GM18870 (cell line): ENCODE data around the gene C1GALT1.
"Not testable (repeated sequence)": the region's sequence is repeated elsewhere in the genome, so short reads cannot be mapped to it uniquely, and the experiment has no call there.

ENCODE experiments used
- ATAC-seq: cut with Tn5 transposase; IDR thresholded peaks from one replicate; pipeline ENCODE4 v1.9.1; 2021; ENCODE audit warnings: moderate library complexity; ENCODE audit not compliant: unreplicated experiment

The C1GALT1 gene

GRCh38 chr7:7231865-7232264 lies 49.5 kb downstream of the C1GALT1 start:
- no peak for ATAC-seq

GRCh38 chr7:7235347-7235746 lies 53.0 kb downstream of the C1GALT1 start:
- ATAC-seq = no peak

DNA sequence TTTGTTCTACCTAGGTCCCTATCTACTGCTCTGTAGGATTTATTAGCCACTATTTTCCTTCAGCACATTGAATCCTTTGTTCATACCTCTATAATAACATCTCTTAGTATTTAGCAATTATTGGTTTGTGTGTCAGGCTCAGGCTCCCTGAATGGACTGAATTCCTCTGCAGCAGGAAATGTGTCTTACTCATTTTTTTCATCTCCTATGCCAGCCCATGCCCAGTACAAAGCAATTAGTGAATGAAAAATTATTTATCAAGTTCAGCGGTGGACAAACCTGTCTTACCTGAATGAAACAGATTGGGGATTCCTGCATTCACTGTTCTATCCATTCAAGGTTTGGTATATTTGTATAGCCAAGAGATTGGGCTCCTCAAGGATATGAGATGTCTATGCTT lies 53.7 kb downstream of the C1GALT1 start:
- ATAC-seq = no peak

DNA sequence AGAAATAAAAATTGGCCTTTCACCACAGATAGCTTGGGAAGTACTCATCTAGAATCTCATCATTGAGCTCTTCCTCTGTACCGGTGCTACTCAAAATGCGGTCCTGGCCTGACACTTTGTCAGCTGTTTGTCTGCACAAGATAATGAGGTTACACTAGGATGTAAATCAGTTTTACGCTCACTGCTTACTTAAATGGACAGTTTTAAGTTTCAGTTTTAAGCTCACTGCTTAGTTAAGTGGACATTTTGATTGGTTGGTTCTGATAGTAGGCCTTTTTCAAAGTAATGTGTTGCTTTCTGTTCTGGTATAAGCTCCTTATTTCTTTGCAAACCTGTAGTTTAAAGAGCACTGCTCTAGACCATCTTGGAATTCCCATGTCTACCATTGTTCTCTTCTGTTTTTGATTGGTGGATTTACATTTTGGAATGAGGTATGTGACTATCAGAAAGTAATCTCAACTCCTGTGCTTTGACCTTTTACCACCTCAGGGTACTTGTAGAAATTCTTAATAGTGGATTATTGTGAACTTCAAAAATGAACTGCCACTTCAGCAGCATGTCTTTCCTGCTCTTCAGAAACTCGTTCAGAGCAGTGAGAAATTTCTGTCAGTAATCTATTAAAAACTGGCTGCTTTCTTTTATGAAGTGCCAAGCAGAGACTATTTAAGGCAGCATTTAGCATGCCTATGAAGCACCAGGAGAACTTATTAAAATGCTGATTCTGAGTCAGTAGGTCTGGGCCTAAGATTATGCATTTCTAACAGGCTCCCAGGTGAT lies 55.0 kb downstream of the C1GALT1 start:
- ATAC-seq = no peak

DNA sequence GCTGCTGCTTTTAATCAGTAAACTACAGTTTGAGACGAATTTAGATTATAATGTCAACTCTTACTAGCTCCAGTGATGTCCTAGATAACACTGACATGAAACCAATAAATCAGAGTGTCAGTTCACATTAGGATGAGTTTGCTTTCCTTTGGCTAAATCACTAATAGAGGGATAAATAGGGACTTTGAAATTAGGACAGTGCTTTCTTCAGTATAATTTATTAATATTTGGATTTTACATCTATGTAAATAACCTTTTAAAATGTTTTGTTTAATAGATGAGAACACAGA lies 55.6 kb downstream of the C1GALT1 start:
- no peak for ATAC-seq

- ATAC-seq = no peak
Observed at GRCh38 chr7:7239346-7239745, 57.0 kb downstream of the C1GALT1 start.

DNA sequence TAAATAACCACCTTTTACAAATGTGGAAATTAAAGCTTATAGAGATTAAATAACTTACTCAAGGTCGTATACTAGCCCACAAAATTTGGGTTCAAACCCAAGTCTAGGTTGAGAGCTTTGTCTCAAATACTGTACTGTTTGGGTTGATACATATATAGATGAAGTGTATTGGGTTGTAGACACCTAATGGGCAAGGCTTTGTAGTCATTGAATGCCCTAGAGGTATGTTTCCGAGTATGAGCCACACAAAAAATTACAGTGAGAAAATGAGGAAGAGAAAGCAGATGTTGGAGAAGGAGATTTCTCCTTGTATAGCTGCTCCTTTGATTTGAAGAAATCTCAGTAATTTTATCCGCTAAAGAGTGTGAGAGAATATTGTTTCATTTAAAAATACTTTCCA lies 60.6 kb downstream of the C1GALT1 start:
- no peak for ATAC-seq

- not testable (repeated sequence) for ATAC-seq
Observed at GRCh38 chr7:7245233-7245632, 62.9 kb downstream of the C1GALT1 start.

DNA sequence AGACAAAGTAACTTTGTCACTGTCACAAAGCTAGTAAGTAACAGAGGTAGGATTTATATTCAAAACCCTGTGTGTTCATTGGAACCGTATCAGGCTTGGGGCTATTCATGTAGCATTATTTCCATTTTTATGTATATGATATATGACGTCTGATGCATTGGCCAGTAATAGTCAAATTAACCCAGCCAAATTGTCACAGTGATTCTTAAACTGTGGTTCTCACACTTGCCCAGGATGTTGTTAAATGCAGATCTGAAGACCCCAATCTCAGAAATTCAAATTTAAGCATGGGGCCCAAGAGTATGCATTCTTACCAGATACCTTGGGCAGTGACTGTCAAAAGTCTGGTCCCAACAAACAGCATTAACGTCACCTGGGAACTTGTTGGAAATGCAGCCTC lies 63.9 kb downstream of the C1GALT1 start:
- ATAC-seq = no peak

DNA sequence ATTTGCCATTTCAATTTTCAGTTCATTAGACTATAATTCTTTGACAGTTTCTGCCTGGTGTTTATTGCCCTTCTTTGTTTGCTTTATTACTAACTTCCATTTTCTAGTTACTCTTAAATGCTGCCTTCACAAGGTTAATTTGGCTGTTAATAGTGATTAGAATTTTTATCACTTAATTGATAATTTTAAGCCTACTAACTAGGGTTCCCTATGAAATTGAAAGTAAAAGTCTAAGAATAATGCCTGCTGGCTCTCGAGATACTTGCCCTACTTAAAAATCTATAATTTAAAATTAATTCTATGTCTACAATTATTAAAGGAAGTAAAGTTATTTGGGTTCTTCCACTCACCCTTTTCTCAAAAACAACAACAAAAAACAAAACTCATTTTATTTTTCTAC lies 65.3 kb downstream of the C1GALT1 start:
- ATAC-seq = no peak

GRCh38 chr7:7249814-7250213 lies 67.5 kb downstream of the C1GALT1 start:
- no peak for ATAC-seq

- peak; percentile 86 for ATAC-seq
Observed at GRCh38 chr7:7251742-7252141, 69.4 kb downstream of the C1GALT1 start.

DNA sequence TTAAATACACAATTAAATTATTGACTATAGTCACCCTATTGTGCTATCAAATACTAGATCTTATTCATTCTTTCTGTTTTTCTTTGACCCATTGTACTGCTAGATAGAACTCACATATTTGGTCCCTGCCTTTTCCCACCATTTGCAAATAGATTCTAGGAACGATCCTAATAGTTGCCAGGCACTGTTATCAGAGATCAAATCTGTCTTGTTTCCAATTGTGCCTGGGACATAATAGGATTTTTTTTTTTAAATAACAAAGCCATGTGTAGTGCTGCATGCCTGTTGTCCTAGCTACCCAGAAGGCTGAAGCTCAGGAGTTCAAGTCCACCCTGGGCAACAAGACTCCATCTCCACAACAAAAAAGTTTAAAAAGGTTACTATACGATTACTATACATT lies 72.0 kb downstream of the C1GALT1 start:
- ATAC-seq = no peak

DNA sequence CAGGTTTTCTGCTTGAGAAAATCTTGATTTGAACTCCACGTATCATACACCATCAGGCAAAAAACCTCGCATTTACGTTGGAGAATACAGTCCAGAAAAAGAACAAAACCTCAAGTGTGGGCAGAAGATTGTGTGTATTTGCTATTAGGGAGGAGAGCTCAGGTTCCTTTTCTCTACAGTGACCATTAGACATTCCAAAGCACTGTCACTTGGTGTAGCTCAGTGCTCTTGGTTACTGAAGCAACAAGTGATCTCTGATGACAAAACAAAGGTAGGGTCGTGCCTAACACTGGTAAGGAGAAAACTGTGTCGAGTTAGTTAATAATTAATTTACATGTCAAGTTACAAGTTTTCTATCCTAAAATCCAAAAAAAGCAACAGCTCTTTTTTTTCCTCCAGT lies 72.6 kb downstream of the C1GALT1 start:
- no peak for ATAC-seq

DNA sequence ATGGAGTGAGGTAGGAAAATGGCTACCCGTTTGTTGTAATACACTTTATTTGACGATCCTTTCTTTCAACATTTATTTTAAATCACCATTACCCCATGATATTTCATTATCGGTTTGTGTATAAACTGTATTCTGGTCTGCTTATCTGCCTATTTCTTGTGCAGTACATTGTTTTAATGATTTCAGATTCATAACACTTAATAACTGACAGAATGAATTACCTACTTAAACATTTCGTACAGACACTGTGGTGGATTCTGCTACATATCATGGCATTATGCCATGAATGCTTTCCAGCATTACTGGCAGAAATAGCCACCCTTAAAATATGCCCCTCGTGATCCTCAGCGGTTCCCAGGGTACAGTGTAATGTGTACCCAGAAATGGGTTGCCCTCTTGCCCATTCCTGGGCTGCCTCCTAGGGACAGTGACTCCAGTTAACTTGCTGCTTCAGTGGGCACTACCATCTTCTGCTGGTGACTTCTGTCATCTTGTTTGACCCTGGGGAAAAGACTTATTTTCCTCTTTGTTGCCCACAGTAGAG lies 74.5 kb downstream of the C1GALT1 start:
- ATAC-seq = no peak

DNA sequence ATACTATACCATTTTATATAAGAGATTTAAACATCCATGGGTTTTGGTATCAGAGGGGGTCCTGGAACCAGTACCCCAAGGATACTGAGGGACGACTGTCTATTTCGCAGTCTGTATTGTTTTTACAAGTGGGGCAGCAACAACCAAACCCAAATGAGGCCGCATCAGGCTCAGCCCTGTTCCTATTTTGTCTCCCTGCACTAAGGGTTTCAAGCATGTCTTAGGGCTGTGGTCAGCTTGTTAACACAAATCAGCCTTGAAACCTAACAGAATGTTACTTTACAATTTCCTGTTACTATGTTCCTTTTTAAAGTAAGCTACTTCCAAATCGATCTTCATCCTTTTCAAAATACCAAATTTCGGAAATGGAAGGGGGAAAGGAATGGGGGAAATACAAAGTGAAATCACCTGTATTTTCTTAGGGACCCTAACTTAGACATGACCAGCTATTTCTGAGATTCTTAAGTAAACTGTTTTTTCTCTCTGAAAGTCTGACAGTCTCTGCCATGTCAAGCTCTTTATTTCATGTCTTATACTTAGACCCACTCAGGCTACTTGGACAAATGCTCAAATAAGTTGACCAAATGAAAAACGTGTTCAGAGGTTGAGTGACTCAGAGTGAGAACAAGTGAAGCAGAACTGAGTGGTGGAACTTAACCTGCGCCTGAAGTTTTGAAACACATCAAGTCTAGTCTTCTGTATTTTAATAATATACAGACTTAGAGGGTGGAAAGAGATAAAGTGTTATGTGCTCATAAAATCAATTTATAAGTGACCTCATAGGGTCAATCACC lies 75.8 kb downstream of the C1GALT1 start:
- peak; percentile 82 for ATAC-seq

DNA sequence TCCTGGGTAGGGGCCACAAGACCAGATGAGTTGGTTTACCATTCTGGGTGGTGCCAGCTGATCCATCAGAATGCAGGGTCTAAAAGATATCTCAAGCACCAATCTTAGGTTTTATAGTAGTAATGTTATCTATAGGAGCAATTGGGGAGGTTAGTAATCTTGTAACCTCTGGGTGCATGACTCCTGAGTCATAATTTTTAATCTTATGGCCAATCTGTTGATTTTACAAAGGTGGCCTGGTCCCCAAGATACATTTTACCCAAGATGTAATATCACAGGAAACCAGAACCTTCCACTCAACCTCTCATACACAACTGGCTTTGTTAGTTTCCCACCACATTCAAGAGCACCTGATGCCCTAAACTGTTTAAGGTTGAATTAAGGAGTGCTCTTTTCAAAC lies 79.5 kb downstream of the C1GALT1 start:
- ATAC-seq = no peak

DNA sequence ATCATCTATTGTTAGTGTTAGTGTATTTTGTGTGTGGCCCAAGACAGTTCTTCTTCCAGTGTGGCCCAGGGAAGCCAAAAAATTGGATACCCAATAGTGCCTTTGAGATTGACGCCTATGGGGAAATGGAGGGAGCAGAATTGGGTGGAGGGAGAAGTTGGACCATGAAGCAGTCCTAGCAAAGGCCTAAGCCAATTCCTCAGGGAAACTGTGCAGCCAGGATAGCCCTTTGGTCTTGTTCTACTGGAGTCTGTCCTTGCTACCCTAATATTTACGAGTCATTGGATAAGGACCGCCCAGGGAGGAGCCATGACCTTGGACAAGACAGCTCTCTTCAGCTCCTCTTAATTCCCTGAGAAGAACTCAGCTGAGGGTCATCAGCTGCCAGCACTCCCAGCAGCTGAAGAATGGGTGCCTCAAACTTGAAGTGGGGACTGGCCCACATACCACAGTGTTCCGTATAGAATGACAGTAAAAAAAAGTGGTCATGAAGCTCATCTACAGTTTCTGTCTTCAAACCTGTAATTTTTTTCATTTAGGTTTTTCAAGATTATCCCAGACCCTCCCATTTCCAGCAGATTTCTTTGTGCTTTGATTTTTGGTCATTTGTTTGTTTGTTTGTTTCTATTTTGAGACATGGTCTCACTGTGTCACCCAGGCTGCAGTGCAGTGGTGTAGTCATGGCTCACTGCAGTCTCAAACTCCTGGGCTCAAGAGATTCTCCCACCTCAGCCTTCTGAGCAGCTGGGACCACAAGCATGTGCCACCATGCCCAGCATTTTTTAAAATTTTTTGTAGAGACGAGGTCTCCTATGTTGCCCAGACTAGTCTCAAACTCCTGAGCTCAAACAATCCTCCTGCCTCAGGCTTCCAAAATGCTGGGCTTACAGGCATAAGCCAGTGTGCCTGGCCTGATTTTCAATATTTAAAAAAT lies 81.2 kb downstream of the C1GALT1 start:
- ATAC-seq = no peak

GRCh38 chr7:7264306-7265040 lies 82.1 kb downstream of the C1GALT1 start:
- no peak for ATAC-seq
